Measurements from ENCODE around the gene UST.
"Not testable (repeated sequence)": the region's sequence is repeated elsewhere in the genome, so short reads cannot be mapped to it uniquely, and the experiment has no call there.

Gene UST

DNA sequence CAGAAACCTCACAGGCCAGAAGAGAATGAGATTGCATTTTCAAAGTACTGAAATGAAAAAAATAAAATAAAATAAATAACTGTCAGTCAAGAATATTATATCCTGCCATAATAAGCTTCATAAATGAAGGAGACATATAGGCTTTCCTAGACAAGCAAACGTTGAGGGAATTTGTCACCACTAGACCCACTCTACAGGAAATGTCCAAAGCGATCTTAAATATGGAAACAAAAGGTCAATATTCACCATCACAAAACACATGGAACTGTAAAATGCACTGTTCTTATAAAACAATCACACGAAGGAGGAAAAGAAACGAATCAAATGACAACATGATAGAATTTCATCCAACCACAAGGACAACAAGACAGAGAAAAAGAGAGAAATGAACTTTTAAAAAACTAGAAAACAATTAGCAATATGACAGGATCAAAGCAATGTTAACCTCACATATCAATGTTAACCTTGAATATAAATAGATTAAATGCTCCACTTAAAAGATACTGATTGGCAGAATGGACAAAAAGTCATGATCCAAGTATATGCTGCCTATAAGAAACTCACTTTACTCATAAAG lies 352.0 kb downstream of the UST start:
- no peak for DNase-seq

GRCh38 chr6:149102324-149102723 lies 355.5 kb downstream of the UST start:
- DNase-seq, result no peak

DNA sequence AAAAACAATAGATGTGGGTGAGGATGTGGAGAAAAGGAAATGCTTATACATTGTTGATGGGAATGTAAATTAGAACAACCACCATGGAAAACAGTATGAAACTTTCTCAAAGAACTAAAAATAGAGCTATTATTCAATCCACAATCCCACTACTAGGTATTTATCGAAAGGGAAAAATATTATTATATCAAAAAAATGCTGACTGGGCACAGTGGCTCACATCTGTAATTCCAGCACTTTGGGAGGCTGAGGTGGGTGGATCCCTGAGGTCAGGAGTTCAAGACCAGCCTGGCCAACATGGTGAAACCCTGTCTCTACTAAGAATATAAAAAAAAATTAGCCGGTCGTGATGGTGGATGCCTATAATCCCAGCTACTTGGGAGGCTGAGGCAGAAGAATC lies 357.1 kb downstream of the UST start:
- not testable (repeated sequence) for DNase-seq

DNA sequence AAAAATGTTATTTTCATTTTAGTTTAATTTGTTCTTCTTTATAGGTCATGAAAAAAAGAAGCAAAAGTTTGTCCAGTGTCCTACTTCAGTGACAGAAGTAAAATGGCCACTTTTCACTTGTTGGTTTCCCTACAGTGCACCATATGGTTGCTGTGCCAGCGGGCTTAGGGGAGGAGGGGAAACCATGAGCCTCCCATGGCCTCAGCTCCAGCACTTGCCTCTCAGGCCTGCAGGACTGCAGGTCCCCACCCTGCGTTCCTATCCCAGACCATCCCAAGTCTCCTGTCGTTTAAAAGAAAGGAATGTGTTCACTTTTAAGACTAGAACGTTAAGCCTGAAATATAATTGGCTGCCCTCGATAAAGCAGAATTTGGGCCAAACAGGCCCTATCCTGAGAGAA lies 360.7 kb downstream of the UST start:
- DNase-seq, result no peak

DNA sequence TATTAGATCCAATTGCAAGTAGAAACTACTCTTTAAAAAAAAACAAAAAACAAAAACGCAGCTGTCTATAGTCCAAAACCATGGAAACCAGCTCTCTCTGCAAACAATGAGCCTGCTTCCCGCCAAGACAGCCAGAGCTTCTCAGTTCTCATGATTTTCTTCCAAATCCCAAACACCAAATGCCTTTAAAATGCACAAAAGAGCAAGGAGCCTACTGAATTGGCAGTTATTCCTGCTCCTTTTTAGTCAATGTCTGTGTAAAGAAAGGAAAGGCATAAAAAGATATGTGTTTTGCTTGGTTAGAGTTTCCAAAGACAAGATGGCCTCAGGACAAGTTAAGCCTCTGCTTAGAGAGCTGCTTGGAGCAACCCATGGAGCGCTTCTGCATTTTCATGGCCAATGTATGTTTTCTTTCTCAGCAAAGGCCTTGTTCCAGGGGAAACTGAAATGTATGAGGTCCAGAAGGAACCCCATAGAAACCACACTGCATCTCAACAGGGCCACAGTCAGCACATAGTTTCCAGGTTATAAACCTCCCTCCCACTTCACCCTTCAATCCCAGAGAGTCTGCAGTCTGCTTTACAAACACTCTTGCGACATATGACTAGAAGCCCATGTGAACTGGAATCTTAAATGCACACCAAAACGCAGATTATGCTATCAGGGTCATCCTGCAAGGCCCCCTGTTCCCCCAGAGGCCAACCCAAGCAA lies 361.4 kb downstream of the UST start:
- DNase-seq, result no peak

- no peak for DNase-seq
Measured at GRCh38 chr6:149108749-149109100, 361.9 kb downstream of the UST start.

DNA sequence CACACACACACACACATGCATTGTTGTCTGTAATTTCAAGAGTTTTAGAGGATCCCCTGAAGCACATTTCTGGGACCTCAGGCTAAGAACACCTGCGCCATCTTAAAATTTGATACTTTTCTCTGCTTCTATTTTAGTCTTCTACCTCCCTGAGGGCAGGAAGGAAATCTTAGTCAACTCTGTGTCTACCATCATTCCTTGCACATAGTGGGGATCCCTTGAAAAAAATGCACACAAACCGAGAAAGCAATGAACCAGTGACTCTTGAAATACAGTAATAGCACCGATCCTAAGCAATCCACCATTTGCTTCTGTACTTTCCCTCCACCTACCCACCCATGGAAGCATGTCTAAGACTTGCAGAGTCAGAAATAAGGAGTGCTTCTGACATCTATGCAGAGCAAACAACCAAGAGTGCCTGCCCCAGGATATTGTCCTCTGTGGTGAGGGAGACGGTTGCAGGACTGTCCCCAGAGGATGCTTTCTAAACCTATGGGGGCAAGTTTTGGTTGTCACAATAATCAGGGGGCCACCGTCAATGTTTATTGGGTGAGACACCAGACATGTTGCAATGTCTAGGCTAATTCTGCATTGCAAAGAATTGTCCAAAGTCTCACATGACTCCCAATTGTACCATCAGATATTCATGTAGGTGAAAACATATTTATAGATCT lies 362.7 kb downstream of the UST start:
- DNase-seq, result no peak

- DNase-seq, result no peak
Measured at GRCh38 chr6:149111556-149112115, 364.8 kb downstream of the UST start.

DNA sequence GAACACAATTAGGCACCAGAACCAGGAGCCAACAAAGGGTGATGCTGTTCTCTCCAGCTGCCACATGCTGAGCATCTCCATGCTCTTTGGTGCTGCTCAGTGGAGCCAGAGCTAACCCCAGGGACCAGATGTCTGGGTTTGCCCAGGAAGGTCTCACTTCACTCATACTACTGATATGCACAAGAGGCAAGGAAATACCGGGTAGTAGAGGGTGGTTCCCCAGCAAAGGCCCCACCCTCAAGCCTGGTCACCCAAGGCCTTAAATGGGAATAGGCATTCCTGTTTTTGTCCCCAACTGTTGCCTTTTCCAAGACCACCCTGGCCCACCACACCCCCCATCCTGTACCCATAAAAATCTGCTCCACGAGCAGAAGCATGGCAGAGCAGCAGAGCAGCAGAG lies 366.1 kb downstream of the UST start:
- no peak for DNase-seq

DNA sequence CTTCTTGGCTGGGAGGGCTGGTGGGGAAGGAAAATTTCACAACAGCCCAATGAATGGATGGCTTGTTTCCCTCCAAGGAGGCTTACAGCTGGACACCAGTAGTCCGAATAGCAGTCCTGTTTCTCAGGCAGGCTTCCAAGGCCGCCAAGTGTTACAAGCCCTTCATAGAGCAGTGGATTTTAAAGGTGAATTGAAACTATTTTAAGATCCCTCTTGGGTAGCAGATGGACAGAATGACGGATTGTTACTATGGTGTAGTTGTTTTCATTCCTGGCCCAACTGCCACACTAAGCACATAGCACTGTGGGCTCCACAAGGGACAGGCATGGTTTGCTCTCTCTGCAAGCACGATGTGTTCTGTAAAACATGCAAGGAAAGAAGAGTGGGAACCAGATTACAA lies 367.3 kb downstream of the UST start:
- no peak for DNase-seq

- DNase-seq, result no peak
Measured at GRCh38 chr6:149118737-149119653, 372.2 kb downstream of the UST start.

DNA sequence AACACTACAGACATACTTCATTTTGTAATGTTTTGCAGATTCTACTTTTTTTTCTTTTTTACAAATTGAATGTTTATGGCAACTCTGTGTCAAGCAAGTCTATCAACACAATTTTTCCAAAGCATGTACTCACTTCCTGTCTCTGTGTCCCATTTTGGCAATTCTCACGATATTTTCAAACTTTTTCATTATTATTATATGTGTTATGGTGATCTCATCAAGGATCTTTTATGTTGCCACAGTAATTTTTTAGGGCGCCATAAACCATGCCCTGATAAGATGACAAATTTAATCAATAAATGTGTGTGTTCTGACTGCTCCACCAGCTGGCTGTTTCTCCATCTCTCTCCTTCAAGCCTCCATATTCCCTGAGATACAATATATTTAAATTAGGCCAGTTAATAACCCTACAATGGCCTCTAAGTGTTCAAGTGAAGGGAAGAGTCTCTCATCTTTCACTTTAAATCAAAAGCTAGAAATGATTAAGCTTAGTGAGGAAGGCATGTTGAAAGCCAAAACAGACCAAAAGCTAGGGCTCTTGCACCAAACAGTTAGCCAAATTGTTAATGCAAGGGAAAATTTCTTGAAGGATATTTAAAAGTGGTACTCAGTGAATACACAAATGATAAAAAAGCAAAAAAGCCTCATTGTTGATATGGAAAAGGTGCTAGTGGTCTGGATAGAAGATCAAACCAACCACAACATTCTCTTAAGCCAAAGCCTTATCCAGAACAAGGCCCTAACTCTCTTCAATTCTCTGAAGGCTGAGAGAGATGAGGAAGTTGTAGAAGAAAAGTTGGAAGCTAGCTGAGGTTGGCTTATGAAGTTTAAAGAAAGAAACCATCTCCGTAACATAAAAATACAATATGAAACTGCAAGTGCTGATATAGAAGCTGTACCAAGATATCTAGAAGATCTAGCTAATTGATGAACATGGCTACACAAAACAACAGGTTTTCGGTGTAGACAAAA lies 376.3 kb downstream of the UST start:
- no peak for DNase-seq

GRCh38 chr6:149125309-149125708 lies 378.5 kb downstream of the UST start:
- DNase-seq, result no peak

Measured in COR-L47 (cell line).